Measurements from ENCODE around the gene ALDH8A1.

Gene ALDH8A1, protein sequence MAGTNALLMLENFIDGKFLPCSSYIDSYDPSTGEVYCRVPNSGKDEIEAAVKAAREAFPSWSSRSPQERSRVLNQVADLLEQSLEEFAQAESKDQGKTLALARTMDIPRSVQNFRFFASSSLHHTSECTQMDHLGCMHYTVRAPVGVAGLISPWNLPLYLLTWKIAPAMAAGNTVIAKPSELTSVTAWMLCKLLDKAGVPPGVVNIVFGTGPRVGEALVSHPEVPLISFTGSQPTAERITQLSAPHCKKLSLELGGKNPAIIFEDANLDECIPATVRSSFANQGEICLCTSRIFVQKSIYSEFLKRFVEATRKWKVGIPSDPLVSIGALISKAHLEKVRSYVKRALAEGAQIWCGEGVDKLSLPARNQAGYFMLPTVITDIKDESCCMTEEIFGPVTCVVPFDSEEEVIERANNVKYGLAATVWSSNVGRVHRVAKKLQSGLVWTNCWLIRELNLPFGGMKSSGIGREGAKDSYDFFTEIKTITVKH

DNA sequence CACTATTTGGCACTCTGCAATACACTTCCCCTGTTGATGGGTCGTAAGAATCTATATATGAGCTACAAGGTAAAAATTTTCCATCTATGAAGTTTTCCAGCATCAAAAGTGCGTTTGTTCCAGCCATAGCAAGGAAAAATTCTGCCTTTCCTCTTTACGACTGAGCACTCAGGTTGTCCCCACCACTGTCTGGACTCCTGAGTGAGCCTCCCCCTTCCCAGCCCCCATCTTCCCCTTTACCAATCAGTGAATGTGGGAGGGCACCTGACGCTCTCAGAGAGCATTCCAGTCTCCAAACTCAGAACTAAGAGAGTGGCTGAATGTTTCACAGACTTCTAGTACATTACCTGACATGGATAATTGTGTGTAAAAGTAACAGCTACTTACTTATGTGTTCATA lies at the start of gene ALDH8A1:
Gene ALDH8A1 (minus strand): TSS at position 175 of the 400 bp plus-strand sequence. CDS start 48 bp downstream, at position 127.
- DNase-seq (ENCODE audit: low read depth), result no peak

DNA sequence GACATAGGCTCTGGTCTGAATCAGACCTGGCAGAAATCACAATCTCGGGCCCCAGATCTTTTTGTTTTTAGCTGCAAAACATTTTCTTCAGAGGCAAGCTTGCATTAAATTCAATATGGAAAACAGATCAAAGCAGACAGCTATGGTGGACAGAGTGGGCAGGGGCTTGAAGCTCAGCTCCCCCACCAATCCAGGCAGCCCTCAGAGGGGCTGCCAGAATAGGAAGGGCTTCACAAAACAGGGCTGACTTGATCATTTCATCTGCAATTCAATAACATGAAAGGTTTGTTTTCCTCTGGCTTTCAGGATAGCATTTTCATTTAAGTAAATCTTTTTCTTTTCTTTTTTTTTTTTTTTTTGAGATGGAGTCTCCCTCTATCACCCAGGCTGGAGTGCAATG lies 49.2 kb upstream of the ALDH8A1 start:
- no peak for DNase-seq (ENCODE audit: low read depth)

DNA sequence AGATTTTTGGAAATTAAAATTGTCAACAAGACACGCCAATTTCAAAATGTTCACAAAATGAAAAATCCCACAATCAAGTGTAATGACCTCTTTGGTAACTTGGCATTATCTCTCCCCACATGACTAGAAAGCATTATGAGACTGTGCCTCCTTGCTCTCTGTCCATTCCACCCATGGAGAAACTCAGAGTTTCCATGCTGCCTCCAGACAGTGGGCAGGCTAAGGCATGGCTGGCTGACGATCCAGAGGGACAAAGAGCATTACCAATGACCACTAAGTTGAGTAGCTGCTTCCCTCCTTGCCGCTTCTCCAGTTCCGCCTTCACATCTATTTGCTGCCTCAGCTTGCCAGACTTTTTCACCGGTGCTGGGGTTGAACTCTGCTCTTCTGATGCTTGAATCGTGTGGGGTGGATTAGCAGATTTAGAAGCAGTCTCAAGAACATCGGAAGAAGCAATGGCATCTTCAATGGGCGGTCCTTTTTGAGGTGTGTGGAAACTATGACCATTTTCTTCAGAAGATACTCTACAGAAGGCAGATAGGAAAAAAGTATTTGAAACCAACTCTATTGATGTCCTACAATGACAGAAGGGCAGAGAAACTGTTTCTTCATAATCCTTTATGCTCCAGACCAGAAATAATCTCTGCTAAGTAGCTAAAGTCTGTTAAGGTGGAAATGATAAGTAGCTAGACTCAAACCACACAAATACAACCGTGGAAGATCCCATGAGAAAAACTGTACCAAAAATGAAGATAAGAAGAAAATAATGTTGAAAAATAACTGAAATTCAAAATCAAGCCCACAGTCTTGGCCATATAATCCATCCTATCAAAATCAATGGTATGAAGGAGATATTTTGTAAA lies 47.5 kb upstream of the ALDH8A1 start:
- DNase-seq (ENCODE audit: low read depth), result no peak

DNA sequence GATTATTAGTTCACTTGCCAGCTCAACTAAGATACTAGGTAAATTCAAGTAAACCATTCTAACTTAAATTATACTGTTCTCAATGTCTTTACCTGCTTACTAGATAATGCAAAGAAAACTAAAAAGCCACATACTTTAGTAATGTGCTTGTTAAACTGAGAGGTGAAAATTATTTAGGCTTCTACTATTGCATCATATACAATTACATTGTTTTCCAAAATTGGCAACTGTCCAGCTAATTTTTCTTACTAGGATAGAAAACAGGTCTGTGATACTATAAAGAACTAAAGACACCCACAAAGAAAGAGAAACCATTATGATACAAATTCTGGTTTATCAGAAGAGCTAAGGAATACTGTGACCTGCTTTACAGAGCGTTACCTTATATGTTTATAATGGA lies 45.6 kb upstream of the ALDH8A1 start:
- DNase-seq (ENCODE audit: low read depth), result no peak

DNA sequence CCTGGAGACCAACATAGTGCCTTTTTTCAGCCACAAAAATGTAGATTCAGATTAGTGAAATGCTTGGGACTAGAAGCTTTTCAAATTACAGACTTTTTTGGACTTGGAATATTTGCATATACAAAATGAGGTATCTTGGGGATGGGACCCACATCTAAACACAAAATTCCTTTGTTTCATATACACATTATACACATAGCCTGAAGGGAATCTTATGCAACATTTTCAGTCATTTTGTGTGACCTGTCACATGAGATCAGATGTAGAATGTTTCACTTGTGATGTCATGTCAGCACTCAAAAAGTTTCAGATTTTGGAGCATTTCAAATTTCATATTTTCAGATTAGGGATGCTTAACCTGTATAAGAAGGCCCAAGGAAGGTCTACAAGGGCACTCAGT lies 44.5 kb upstream of the ALDH8A1 start:
- DNase-seq (ENCODE audit: low read depth), result no peak

DNA sequence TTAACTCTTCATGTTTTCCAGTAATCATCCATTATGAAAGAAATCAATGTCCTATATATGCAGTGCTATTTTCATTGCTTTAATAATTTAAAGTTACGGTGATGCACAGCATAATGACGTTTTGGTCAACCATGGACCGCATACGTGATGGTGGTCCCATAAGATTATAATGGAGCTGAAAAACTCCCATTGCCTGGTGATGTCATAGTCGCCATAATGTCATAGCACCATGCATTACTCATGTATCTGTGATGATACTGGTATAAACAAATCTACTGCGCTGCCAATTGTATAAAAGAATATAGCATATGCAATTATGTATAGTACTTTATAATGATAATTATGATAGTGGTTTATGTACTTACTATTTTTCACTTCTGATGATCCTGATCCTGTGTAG lies 42.3 kb upstream of the ALDH8A1 start:
- DNase-seq (ENCODE audit: low read depth), result no peak

DNA sequence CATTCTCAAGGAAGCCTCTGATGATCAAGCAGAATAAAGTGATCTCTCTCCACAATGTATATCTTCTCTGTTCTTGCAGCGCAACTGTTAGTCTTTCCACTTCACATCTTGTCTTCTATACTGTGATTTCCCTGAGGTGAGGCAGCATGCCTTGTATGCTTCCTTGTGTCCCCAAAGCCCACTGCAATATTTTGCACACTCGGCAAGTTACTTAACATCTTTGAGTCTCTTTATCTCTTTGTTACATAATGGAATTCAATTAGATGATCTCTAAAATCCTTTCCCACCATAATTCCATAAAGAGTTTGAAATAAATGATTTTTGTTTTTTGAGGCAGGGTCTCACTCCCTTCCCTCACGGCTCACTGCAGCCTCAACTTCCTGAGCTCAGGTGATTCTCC lies 40.4 kb upstream of the ALDH8A1 start:
- no peak for DNase-seq (ENCODE audit: low read depth)

DNA sequence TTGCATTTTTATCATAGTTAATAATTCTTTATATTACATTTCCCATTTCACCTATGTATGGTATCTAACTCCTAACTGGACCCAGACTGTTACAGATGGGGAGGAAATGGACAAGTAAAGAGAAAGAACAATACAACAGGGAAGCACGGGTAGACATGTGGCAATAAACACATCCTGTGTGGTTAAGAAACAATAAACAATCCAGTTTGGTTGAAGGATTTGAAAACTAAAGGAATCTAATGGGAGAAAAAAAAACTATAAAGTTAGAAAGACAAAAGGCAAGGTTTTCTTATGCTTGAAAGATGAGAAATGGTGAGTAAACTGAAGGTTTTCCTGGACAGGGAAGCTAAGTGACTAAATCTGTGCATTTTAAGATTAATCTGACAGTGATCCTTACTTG lies 34.9 kb upstream of the ALDH8A1 start:
- DNase-seq (ENCODE audit: low read depth), result no peak

DNA sequence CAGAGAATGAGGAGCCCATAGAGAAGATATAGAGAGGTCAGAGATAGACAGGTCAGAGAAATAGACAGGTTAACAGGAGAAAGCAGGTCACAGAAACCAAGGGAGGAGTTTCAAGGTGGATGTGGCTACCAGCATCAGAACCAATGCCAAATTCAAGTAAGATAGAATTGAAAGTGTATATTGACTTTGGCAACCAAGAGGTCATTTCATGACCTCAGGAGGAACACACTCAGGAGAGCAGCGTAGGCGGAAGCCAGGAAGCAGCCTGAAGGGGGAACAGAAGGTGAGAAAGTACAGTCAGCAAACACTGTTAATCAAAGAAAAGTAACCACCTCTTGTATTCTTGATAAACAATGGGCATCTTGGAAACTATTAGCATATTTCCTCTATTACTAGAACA lies 33.9 kb upstream of the ALDH8A1 start:
- no peak for DNase-seq (ENCODE audit: low read depth)

DNA sequence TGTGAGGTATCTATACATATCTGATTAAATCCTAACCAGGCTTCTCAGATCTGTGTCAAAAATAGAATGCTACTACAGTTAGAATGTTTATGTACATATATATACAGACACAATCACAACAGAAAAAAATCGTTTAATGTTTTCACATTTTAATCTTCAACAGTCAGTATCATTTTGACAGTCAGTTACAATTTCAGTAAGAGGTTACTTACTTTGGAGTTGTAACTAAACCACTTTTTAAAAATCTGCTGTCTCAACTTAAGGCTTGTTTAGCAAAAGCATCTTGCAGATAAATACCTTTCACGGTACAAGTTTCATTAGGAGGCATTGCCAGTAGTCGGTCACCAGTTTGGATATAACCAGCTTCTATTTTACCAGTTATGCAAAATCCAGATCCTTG lies 32.3 kb upstream of the ALDH8A1 start:
- DNase-seq (ENCODE audit: low read depth), result no peak

DNA sequence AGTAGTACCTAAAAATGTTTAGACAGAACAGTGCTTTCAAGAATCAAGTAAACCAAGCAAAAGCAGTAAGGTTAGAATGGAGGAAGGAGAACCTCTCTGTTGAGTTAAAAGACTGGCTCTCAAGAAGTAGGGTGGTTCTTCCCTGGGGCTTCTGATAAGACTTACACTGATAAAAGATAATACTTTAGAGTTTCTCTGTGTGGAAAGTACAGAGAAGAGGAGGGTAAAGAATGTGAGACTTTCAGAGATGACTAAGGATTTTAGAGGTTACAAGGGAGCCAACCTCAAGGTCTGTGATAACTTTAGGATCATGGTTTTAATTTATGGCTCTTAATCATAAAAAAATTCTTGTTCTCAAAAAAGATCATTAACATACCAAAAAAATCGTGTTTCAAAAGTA lies 30.9 kb upstream of the ALDH8A1 start:
- no peak for DNase-seq (ENCODE audit: low read depth)

DNA sequence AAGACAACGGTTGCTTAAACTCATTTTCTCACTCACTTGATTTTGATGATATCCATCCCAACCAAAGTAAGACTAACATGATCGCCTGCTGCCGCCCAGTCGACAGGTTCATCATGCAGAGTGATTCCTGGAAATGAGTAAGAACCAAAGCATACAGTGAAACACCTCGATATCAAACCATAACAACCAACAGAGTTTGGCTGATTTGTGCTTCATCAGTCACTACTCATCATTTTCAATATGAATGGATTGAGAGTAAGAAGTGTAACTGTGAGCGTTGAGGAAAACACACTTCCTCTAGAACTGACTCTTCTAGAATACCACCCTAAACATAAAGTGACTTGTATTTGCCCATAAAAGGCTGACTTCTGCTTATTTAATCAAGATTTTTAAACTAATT lies 29.2 kb upstream of the ALDH8A1 start:
- no peak for DNase-seq (ENCODE audit: low read depth)

DNA sequence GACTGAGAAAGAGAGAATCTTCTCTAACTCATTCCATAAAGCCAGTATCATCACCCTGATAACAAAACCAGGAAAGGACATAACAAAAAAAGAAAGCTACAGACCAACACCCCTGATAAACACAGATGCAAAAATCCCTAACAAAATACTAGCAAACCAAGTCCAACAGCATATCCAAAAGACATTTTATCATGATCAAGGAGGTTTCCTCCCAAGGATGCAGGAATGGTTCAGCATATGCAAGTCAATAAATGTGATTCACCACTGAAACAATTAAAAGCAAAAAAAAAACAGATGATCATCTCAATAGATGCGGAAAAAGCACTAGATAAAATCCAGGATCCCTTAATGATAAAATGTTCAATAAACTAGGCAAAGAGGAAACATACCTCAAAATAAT lies 24.5 kb upstream of the ALDH8A1 start:
- no peak for DNase-seq (ENCODE audit: low read depth)

DNA sequence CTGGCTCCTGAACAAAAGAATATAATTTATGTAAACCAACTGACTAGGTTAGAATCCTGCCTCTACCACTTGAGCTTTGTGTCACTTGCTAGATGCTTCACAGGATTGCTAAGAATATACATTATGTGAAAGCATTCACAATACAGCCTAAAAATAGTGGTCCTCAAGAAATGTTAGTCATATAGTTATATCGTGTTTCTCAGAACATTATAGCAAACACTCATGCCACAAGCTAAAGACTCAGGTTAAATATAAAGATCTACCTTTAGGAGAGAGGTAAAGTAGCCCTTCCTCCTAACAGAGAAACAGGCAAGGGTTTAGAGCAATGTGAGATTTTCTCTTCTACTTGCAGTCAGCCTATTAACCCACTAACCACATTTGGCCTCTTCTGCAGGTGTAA lies 17.8 kb upstream of the ALDH8A1 start:
- DNase-seq (ENCODE audit: low read depth), result no peak

DNA sequence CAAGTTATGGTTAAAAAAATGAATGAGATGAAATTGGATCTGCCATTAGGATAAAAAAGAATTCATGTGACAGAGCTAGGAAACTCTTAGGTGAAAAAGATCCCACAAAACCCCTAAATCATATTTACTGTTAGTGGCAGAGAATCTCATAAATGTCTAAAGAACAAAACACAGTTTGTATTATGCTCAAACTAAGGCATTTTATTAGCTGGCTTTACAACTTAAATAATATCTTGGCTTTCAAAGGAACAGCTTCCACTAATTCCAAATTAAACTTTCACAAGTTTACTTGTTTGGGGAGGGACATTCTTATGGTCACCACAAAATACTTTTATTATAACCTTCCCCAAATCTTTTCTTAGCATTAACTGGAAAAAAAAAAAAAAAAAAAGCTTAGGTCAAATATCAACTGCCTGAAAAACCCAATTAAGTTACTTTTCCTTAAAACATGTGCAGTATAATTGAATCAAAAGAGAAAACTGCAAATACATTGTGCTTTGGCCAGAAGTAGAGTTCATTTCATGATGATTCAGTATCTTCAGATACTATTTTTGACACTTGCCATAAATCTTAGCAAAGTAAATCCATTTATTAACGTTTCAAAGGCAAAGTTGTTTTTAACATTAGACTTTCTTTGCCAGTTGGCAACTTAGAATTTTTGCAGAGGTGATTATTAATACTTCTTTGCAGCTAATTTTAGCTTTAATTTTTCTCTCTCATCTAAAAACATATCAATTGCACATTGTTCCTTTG lies 14.7 kb upstream of the ALDH8A1 start:
- no peak for DNase-seq (ENCODE audit: low read depth)

DNA sequence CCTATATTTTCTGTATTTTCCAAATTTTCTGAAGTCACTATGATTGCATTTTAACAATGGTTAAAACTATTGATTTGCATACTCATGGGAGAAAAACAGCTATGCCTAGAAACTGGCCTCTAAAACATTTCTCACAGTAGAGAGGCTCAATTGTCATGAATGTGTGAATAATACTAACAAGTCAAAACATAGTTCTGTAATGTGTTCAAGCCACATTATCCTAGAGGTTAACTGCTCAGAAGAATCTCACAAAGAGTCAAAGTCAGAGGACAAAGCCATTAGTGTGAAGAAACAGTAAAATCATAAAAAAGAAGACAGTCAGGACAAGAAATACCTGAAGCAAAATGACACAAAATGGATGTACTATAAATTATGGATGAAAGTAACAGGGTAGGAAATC lies 12.5 kb upstream of the ALDH8A1 start:
- DNase-seq (ENCODE audit: low read depth), result no peak

DNA sequence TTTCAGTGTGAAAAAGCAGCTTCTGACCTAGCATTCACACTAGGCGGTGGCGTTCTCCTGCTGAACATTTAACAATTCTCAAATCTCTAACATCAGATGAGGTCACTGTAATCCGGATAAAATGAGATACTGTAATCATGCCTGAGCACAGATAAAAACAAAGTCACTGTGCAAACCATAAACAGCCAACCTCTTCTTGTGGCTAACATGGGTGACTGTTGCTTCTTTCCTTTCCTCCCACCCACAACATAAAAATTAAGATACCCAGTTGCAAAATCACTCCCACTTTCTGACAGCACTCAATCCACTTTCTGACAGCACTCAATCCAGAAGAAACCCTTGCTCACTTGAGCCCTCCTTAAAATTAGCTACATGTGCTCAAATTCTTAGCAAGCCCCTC lies 11.5 kb upstream of the ALDH8A1 start:
- no peak for DNase-seq (ENCODE audit: low read depth)

DNA sequence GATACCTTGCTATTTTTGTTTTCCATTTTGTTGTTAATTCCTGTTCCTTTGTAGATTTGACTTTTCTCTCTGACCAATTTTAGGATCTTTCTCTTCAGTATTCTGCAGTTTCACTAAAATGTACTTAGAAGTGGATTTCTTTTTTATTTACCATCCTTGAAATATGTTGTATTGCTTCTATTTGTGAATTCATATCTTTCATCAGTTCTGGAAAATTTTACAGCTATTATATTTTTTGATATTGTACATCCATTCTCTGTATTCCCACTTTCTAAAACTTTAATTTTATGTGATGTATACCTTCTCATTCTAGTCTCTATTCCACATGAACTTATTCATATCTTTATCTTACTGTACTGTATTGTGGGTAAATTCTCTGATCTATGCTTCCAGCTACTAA lies 9.7 kb upstream of the ALDH8A1 start:
- no peak for DNase-seq (ENCODE audit: low read depth)

DNA sequence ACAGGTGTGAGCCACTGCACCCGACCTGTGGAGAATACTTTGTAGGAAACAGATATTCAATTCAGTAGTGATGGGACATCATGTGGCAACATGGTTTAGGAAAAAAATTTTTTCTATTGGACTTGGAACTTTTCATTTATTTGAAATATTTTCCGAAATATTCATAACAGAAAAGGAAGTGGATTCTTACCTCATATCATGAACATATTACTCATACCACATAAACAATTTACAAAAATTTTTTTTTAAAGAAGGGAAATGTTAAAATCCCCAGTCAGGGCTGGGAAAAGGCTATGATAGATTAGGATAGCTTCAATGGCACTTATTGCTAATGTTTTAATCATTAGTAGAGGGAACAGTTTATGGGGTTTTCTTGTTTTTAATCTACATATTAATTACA lies 6.8 kb upstream of the ALDH8A1 start:
- DNase-seq (ENCODE audit: low read depth), result no peak

DNA sequence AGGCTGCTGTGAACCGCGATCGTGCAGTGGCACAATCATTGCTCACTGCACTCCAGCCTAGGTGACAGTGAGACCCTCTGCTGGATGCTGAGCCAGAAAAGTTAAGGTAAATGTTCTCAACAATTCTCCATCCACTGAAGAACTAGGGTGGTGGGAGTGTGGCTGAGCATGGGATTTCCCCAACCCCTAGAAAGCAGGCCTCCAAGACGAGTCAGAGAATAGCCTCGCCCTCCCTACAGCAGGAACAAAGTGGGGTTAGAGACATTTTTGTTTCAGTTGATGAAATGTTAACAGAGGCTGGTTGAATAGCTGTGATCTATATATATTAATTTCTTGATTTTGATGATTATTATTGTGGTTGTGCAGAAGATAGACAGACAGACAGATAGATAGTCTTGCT lies 6.1 kb upstream of the ALDH8A1 start:
- DNase-seq (ENCODE audit: low read depth), result no peak

DNA sequence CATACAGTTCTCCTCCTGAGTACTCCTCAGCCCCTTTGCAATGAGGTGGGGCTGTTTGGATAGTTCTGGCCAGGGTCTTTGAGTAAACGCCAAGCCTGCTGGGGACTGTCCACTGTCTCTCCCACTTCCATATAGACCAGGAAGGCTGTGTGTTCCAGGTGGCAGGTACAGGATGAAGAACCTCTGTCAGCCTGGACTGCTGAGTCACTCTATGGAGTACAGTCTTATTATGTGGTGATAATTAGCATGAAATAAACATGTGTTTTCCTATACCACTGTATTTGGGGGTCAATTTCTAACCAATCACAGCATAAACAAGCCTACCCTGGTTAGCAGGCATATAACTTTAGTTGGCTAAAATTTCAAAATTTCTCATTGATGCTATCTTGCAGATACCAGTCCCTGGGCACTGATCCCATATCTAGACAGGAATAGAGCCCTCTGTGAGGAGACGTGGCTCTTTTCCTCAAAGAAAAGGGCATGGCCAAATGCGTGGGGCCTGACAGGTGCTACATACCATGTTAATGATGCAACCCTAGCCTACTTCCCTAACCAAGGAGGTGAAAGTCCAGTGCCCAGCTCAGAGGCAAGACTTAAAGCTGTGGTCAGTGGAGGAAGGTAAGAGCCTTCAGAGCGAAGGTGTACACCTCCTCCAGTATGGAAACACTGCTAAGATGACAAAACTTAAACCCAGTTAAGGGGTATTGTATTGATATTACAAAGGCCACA lies 4.5 kb upstream of the ALDH8A1 start:
- no peak for DNase-seq (ENCODE audit: low read depth)

Data from GM04503 (cell line).